PC-3 (cell line): ENCODE measurements around the gene TDRD12.
"Not testable (repeated sequence)": the region's sequence is repeated elsewhere in the genome, so short reads cannot be mapped to it uniquely, and the experiment has no call there.

Experiments used
- EZH2phosphoT487 ChIP-seq: fragments of 300-600 bp; sonication (generic); IDR thresholded peaks from 2 replicates; pipeline ENCODE4 v1.6.1; 2018; ENCODE audit warnings: mild to moderate bottlenecking, antibody characterized with exemption, low read length, borderline replicate concordance
- TF ChIP-seq, protein P1 (sequence below): fragments of 300-600 bp; sonication (generic); conservative IDR thresholded peaks from 2 replicates; pipeline ENCODE4 v1.5.1; 2017; ENCODE audit warnings: antibody characterized with exemption, low read depth, mild to moderate bottlenecking, low read length

DNA sequence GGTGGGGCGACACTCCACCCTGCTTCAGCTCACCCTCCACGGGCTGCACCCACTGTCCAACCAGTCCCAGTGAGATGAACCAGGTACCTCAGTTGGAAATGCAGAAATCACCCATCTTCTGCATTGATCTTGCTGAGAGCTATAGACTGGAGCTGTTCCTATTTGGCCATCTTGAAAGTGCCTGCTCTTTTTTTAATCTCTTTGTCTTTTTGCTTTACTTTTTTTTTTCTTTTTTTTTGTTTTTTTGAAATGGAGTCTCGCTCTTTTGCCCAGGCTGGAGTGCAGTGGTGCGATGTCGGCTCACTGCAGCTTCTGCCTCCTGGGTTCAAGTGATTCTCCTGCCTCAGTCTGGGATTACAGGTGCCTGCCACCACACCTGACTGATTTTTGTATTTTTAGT is 68.3 kb downstream of the TDRD12 start:
- TF ChIP-seq, protein P1, sequence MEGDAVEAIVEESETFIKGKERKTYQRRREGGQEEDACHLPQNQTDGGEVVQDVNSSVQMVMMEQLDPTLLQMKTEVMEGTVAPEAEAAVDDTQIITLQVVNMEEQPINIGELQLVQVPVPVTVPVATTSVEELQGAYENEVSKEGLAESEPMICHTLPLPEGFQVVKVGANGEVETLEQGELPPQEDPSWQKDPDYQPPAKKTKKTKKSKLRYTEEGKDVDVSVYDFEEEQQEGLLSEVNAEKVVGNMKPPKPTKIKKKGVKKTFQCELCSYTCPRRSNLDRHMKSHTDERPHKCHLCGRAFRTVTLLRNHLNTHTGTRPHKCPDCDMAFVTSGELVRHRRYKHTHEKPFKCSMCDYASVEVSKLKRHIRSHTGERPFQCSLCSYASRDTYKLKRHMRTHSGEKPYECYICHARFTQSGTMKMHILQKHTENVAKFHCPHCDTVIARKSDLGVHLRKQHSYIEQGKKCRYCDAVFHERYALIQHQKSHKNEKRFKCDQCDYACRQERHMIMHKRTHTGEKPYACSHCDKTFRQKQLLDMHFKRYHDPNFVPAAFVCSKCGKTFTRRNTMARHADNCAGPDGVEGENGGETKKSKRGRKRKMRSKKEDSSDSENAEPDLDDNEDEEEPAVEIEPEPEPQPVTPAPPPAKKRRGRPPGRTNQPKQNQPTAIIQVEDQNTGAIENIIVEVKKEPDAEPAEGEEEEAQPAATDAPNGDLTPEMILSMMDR, result not testable (repeated sequence)
- not testable (repeated sequence) for TF ChIP-seq EZH2phosphoT487
